H1 (cell line): ENCODE measurements around the gene CCDC33. TPM values are rescaled to one million over a fixed set of nuclear protein-coding genes. Genes with fewer than 3 reads are reported as not detected.

ENCODE experiments used
- CEBPB ChIP-seq: IDR thresholded peaks from 2 replicates; pipeline ENCODE4 v1.6.1; 2012; ENCODE audit warnings: low read depth, low read length
- CHD7 ChIP-seq: fragments of 300-600 bp; sonication (generic); IDR thresholded peaks from 2 replicates; pipeline ENCODE4 v1.7.1; 2012; ENCODE audit warnings: low read length, moderate library complexity, mild to moderate bottlenecking, inconsistent platforms; ENCODE audit not compliant: insufficient replicate concordance
- CREB1 ChIP-seq: IDR thresholded peaks from 2 replicates; pipeline ENCODE4 v1.6.1; 2012; ENCODE audit warnings: inconsistent platforms
- CTBP2 ChIP-seq: IDR thresholded peaks from 2 replicates; pipeline ENCODE4 v1.7.0; 2011; ENCODE audit warnings: borderline replicate concordance, mild to moderate bottlenecking, moderate library complexity, mixed read lengths, low read length; ENCODE audit not compliant: insufficient read depth, insufficient read length
- JUN ChIP-seq: IDR thresholded peaks from 2 replicates; pipeline ENCODE4 v1.6.1; 2011; ENCODE audit warnings: low read depth, mild to moderate bottlenecking, improper control_type of control experiment, low read length
- KDM1A ChIP-seq: fragments of 200-600, 300-600 bp; sonication (generic); IDR thresholded peaks from 2 replicates; pipeline ENCODE4 v1.7.1; 2016; ENCODE audit warnings: mild to moderate bottlenecking, low read length, borderline replicate concordance
- POLR2AphosphoS5 ChIP-seq: IDR thresholded peaks from 2 replicates; pipeline ENCODE4 v1.6.1; 2011; ENCODE audit warnings: low read depth, low read length
- RNF2 ChIP-seq: fragments of 200-900, 300-1000 bp; sonication (generic); IDR thresholded peaks from 2 replicates; pipeline ENCODE4 v1.7.1; 2016; ENCODE audit warnings: borderline replicate concordance, low read depth, mild to moderate bottlenecking, antibody characterized with exemption, low read length; ENCODE audit not compliant: poor library complexity, severe bottlenecking; ENCODE audit errors: missing control alignments
- SIN3A ChIP-seq, 2 experiments: IDR thresholded peaks in 1 of 2; conservative IDR thresholded peaks in 1 of 2; 2 replicates each; pipeline ENCODE4 v1.6.1; 2011 to 2012; ENCODE audit warnings: low read length in 2 of 2, improper control_type of control experiment in 1 of 2, low read depth in 1 of 2, mild to moderate bottlenecking in 1 of 2
- SIX5 ChIP-seq: IDR thresholded peaks from 2 replicates; pipeline ENCODE4 v1.6.1; 2011; ENCODE audit warnings: mild to moderate bottlenecking, low read depth, low read length
- polyA plus RNA-seq, 7 experiments: library from polyadenylated mRNA; depleted of rRNA in 3 of 7; stranded (reverse) in 5 of 7; unstranded in 2 of 7; fragments of >200 nt in 5 of 7; fragments of 200-250 nt in 2 of 7; gene quantifications; 1 replicate in 5 of 7; 2 replicates in 1 of 7; 4 replicates in 1 of 7; pipeline versions ENCODE4 v1.2.1 to v1.2.3, GENCODE V29; 2011 to 2013; ENCODE audit warnings: missing spikeins in 2 of 7, mixed read lengths in 2 of 7
- total RNA-seq: library from RNA; stranded (reverse); fragmentation: NEBNext Ultra II Directional; extraction: Animal tissue kit (Norgen Biotek cat#: 25700); gene quantifications from 2 replicates; pipeline ENCODE4 v1.2.1, GENCODE V29; 2021

Gene CCDC33
- total and polyA plus RNA-seq, 2 of the 8 experiments (the other 6 are each of a cell fraction or from before 2014, with no cell fraction given) = 2.0 to 2.7 TPM

- TF ChIP-seq KDM1A = no peak
- no peak for TF ChIP-seq CEBPB
- no peak for TF ChIP-seq RNF2
- TF ChIP-seq CREB1 = no peak
- TF ChIP-seq JUN = no peak
- no peak for TF ChIP-seq POLR2AphosphoS5
- no peak for TF ChIP-seq CTBP2
- peak in 1 of 2 experiments; percentile 94; a peak in 2 of 4 replicates for TF ChIP-seq SIN3A (conservative IDR thresholded peaks at IDR 0.05 in 1 of 2, IDR thresholded peaks at IDR 0.05 in 1 of 2; ENCODE audit: low read depth in 1 of 2, low read length in 2 of 2)
- no peak for TF ChIP-seq SIX5
- no peak for TF ChIP-seq CHD7
These were observed 146.1 kb downstream of the CCDC33 start (continued) for GRCh38 chr15:74382004-74382816.
